ENCODE data around the gene PGM5.
"Not testable (repeated sequence)": the region's sequence is repeated elsewhere in the genome, so short reads cannot be mapped to it uniquely, and the experiment has no call there.

The PGM5 gene

DNA sequence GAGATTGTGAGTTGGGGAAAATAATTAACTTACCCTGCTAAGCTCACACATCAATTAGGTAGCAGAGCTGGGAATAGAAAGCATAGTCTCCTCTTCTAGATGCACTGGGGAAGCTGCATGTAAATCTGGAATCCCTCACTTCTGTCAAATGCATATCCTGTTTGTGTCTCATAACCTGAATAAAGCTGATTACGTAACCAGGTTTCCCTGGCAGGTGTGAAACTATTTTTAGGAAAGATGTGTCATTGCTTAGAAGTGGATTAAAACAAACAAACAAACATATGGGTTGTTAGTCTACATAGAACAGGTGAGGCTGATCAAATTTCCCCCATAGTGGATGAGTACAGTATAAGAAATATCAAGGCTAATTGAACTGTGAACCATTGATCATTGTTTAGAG, 27.5 kb downstream of the PGM5 start:
- DNase-seq = not testable (repeated sequence)

DNA sequence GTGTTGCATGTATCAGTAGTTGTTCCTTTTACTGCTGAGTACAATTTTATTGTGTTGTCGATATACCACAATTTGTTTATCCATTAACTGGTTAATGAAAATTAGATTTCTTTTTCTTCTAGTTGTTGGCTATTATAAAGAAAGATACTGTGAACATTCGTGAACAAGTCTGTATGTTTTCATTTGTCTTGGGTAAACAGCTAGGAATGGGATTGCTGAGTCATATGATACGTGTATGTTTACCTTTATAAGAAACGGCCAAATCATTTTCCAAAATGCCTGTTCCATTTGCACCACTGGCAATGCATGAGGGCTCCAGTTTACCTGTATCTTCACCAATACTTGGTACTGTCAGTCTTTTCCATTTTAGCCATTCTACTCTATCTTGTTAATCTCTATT, 33.1 kb downstream of the PGM5 start:
- not testable (repeated sequence) for DNase-seq

DNA sequence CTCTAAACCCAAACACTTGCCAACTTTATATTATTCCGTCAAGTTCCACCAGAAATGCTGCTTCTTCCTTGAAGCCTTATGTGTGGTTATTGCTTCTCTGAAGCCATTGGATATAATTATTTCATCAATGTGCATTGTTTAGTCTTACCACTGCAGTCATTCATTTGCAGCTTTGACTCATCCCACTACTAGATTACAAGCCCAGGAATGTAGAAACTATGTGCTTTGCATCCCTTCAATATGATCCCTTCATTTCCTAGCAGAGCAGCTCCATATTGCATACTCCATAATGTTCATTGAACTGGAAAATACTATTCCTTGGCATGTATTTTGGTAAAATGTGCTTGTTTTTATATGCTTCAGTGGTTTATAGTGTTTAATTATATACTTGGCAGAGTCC, 34.3 kb downstream of the PGM5 start:
- DNase-seq = not testable (repeated sequence)

DNA sequence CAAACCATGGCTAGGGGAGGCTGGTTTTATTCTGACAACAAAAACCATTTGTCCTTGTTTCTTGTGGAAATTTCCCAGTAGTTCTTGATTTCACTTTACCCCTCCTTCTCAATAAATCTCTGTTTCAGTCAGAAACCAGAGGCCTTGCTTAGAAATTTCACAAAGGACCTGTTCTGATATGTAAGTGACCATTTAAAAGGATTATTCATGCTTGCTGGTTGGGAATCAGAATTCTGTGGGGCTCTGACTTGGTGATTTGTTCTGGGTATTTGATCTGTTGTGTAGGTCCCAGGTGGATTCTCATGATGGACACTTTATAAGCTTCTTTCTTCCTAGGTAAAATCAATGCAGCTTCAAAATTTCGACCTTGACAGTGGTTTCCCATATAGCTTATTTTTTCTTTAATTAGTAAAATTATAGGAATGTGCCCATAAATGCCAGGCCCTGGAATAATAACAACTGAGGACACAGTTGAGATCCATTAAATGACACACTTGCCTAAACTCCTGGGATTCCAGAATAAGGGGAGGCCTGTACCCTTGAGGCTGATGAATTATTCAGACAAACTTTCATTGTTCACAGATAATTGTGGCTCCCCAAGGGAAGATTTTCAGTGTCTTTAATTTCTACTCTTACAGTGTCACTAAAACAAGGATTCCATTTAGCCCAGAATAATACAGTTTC, 40.1 kb downstream of the PGM5 start:
- not testable (repeated sequence) for DNase-seq

DNA sequence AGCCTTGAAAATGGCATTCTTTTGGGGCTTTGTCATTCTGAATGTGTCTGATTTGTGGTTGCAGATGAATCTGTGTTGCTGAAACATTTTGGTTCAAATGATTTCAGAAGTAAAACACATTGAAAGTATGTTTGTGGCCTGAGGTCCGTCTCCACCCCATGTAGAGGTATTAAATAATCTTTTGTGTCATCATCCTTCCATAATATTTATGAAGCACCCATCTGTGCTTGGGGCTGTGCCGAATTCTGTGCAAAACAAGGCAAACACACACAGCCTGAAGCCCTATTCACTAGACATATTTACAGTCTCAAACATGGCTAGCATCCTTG, 40.6 kb downstream of the PGM5 start:
- DNase-seq = not testable (repeated sequence)

DNA sequence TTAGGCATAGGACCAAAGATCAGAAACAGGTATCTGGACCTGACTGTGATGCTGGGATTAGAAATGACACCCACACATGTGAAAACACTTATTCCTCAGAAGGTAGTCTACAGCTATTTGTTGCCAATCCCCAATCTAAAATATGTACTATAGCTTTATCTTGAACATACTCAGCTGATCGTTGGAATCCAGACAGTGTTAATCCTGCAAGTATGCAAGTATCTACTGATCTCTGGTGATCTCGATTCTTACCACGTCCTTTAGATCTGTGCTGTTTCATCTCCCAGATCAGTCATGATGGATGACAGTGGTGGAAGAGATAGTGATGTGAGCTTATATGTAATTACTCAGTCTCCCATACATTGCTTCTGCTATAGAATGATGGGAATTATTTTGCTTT, 41.4 kb downstream of the PGM5 start:
- DNase-seq = not testable (repeated sequence)

DNA sequence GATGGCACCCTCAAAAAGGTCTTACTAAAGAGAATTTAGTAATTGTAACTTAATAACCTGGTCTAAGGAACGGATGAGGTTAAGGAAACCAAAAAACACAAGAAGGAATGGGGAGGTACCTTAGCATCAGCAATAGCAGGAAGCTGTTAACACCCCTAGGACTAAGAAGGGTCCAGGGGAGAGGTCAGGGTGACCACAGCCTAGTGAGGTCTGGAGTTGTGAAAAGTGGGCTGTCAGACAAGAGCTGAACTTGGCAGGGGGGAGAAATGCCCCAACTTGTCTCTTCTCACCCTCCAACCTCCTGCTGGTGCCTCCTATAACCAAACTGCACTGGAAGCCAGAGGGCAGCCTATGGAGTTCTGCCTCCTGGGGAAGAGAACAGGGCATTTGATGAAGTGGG, 41.9 kb downstream of the PGM5 start:
- DNase-seq = not testable (repeated sequence)

DNA sequence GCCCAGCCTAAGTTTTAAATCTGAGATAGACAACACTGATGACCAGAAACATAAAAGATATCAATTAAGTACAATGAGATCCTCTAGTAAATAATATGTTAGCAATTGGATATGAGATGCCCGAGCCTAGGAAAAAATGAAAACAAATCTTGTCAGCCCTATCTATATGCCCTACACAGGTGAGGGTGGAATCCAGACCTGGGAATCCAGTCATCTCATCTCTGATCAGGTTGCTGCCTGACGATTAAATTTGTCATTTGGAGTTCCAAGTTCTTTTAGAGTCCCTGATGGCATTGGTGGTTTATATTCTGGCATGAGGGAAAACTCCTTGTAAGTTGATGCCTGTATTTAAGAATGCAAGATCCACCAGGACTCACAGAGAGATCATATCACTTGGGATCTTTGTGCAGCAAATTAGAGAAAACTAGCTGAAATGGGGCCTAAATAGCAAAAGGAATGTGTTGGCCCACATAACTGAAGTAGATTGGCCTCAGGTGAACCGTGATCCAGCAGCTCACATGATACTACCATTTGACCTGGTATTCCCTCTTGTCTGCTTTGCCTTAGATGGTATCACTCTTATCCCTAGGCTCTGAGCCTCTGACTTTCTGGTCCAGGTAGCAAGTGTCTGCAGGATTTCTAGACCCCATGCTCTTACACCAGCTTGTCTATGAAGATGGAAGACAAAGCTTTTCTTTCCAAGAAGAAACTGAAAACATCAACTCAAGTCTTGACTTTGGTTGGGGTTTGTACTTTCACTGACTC, 48.2 kb downstream of the PGM5 start:
- not testable (repeated sequence) for DNase-seq

DNA sequence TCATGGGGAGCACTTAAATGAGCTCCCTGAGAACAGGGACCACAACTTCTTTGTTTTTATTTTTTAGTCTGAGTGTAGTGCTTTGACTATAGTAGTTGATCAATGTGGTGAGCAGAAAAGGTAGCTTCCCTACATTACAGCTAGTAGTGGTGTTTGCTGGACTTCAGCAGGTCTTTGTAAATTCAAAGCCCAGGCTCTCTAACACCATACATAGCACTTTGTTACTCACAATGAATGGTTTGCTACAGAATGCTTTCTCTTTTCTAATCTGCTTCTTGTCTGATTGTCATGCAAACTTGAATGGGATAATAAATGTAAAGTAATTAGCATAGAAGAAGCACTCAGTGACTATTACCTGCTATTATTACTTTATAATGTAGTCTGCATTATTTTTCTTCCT, 55.5 kb downstream of the PGM5 start:
- not testable (repeated sequence) for DNase-seq

DNA sequence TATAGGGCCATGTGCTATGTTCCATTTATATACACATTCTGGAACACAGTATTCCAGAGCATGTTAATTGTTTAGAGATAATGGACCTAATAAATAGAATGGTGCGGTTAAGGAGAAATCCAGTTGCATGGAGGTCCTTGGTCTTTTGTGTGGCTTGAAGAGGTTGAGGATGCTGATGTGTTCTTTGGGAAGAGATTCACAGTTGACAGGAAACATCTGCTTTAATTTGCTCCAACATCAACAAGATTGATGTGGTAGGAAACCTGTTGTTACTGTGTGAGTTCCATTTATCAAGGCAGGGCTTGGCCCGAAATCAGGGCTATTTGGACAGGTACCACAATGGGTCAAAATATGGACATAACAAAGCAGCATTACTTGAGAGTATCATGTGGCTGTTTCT, 56.3 kb downstream of the PGM5 start:
- DNase-seq = not testable (repeated sequence)

DNA sequence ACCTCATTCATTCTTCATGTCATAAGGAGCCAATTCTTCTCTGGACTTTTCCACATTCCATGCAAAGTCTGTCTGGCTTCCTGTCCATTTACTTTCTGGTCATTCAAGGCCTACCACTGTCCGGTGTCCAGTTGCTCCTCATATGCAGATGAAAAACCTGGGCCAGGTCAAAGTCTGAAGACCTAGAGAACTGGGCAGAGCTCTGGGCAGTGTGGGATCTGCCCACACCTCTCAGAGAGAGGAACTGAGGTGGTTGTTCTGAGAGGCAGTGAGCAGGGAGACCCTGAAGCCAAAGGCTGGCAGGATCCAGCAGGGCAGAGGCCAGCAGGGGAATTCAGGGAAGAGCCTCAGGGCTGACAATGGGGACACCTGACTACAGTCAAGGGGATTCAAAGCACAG, 58.7 kb downstream of the PGM5 start:
- DNase-seq = not testable (repeated sequence)

DNA sequence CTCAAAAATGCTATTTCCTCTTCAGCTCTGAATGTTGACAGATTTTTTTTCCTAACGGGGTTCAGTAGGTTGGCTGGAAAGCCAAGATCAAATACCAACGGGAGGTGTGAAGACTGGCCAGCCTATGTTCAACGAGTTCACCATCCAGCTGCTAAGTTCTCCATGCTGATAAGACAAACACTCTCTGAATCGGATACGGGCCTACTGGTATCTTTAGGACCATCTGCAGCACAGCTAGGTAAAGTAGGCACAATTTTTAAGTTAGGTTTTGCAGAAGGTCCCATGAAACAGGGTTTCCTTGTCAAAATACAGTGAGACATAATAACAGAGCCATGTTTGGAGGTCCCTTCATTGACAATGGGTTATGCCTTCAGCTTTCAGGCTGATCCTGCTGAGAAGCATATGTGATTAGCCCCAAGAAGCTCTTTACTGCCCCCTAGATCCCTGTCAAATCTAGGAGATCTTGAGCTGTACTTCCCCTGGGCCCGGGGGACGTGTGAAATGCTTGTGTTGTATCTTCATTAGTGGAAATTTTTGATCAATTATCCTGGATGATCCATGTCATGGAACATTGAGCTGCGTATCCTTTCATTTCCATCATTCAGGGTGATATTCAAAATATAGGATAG, 60.6 kb downstream of the PGM5 start:
- DNase-seq = no peak

DNA sequence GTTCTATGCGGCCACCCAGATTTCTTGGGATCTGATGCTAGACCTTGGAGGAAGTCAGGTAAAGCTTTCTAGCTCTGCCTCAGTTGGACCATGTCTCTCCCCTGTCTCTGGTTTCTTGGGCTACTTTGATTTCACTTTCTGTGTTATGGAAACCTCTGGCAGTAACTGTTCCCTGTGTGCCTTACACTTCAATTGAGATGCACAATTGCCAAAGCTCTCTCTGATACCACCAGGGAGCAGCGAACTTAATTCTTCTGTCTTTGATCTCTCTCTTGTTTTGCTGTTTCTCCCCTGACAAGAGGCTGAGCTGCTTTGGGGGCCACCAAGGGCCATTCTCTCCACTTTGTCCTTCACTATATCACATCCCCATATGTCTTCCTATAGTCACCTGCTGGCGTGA, 61.4 kb downstream of the PGM5 start:
- no peak for DNase-seq

DNA sequence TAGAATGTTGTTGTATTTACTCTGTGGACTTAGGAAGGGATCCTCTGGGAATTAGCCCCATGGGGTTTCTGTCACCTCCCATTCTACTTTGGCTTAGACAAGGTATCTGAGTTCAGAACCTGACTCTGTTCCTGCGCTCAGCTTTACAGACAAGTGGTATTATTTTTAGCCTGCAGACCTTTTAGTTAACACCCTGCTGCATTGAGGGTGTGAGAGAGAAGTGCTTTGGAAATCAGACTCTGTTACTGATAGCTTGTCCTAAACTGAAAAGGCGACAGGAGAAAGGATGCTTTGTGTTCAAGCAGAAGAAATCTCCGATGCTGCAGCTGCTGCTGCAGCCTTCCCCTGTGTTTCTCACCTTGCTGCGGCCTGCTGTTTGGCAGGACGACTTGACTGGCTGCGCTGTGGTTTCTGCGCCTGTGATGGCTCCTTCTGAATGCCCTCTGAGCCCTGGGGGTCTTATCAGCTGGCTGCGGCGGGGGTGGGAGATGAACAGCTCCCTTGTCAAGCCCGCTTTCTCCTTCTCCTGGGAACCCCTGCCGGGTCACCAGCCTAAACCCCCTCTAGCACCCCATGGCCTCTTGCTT, 61.9 kb downstream of the PGM5 start:
- no peak for DNase-seq

DNA sequence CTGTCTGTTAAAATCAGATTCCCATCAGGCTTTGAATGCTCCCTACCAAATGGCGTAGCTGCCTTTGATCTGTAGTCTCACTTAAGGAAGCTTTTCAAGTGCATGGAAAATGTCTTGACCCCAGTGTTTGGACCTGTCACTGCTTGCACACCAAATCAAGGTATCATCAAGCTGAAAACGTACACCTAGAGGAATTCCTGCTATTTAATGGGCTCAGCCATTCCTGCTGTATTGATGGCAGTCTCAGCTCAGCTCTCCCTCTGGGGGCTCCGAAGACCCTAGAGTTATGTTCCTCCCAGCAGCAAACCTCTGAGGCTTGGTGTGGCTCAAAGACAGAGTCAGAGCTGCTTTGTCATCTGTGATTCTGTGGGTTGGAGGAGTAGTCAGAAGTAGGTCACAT, 63.5 kb downstream of the PGM5 start:
- no peak for DNase-seq

DNA sequence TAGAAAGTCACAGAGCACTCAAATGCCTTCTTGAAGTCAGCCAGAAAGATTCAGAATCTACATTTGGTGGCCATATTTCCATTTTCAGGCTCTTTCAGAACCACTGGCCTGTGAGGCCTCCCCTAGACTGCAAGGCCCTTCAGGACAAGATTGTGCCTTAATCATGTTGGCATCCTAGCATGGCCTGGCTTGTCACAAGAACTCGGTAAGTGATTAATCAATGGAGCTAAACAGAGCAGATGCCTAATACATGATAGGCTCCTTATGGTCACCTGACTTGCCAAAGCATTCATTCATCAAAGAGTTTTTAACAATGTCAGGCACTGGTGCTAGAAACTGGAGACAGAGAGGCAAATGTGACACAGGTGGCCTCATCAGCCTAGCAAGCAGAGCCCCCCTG, 70.3 kb downstream of the PGM5 start:
- no peak for DNase-seq

DNA sequence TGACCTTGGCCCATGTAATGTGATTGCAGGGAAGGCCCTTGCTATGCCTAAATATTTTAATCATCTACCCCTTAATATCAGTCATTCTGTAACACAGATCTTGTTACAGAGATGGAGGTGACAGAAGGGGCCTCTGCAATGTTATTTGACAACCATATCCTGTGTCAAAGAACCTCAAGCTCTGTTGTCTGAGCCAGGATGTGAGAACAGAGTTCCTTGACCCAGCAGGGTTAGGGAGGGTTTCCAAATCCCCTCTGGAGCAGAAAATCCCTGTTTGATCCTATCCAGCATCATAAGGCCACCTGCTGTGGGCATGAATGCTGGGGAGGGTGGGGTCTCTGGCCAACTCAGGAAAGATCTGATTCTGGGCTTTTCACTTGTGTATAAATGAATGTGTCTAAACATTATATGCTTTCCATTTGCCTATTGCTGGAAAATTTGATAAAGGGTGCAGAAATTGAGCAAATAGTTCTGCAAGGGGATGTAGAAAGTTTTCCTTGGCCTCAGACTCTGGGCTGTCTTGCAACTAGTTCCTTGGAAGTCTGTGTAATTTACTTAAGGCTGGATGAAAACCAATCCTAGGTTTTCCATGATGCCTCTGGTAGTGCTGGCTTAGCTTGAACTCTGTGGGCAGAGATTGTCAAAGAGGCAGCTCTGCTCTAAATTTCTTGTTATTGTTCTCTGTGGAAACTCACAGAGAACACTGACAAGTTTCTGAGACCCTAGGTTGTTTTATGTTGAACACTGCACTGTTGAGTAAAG, 71.0 kb downstream of the PGM5 start:
- no peak for DNase-seq

DNA sequence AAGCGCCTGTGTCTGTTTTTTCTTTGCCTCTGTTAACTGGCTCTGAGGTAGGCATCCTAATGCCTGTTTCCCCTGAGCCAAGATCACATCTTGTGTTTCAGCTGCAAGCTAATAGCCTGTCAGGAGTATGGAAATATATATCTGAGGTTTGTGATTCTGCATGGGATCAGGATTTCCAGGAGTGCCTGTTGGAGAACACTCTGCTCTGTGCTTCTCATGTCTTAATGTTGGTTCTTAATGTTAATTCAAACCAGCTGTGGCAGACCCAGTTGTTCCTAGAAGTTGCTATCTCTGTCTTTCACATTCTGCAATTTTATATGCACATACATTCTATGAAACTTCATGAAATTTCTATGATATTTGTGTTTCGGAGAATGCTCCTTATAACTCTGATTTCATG, 72.1 kb downstream of the PGM5 start:
- no peak for DNase-seq

DNA sequence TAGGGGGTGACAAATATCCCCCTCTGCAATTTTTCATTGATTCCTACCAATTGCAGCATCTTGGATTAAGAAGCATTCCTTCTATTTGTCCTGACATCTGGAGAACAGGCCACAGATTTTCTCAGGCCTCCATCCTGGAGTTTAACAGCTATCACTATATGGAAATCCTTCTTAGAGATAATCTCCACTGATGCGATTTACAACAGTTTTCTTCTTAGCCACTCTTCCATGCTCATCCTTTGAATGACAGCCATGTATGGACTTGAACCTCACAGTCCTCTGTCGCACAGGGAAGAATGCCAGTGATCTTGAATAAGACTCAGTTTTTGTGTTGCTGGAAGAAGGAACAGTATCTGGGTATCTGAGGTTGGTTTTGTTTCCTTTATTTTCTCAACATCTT, 73.2 kb downstream of the PGM5 start:
- DNase-seq = no peak

DNA sequence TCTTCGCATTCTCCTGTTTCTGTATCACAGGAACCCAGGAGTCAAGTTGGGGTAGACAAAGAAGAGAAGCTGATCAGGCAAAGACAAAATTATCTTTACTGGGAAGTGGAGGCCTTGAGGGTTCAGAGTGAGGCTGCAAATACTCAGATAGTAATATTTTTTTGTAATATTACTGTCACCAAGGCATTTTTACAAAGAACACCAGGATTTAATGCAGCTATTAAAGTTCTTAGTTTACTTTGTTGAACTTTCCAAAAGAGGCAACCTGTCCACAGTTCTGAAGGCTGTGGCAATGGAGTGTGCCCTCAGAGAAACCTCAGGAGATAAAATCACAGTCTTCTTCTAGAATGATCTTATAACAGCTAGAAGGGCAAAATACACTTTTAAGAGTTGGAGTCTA, 74.9 kb downstream of the PGM5 start:
- no peak for DNase-seq

DNA sequence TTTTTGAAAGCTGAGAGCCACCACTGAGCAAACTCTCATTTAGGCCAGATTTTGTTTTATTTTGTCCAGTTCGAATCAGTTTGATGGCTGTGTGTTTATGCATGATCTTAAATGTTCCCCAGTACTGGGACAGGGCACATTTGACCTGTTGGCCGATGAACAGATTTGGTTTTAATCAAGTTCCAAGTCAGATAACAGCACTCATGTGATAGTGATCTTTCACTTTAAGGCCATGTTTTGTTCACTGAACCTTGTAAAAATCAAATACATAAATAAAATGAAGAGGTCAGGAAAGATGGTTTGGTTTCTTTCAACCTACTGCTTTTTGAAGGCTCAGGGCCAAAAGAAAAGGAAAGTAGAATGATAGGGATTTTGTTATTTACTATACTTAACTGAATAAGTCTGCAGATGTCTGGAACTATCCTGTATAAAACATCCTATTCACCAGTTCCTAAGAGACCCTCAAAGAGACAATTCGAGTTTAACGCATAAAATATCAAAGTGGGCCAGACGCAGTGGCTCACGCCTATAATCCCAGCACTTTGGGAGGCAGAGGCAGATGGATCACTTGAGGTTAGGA, 77.2 kb downstream of the PGM5 start:
- DNase-seq = no peak

DNA sequence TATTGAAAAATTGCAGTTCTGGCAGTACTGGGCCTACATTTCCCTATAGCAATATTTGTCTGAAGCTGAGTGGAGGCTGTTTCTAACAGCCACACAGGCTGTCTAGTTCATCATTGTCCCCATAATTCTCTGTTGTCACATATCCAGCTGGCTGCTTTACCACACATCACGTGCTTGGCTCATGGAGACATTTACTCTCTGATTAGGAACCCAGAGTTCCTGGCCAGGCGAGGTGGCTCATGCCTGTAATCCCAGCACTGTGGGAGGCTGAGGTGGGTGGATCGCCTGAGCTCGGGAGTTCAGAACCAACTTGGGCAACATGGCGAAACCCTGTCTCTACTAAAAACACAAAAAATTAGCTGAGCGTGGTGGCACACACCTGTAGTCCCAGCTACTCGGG, 81.4 kb downstream of the PGM5 start:
- no peak for DNase-seq

DNA sequence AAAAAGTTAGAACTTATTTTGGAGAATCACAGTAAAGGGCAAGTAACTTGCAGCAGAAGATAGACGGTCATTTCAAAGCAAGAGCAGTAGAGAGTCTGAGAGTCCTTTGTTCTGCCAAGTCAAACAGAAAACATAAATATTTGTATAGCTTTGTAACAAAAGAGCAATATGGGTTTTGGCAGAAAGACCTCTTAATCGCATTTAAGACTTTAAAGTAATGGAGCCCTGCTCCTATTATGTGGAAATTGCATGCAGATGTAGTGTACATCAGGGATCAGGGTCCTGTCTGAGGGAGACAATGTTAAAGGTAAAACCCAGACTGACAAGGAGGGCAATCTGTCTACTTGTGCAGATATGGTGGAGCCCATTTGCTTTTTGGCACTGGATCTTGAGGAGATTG, 87.2 kb downstream of the PGM5 start:
- DNase-seq = no peak
